SK-N-SH treated with all-trans-retinoic acid at 6 μM for 48 hours (cell line): ENCODE results near the gene ZNF19.

Experiments used
- ATAC-seq: fragments of 200-7000 bp; cut with Tn5 transposase; 3 replicates; pipeline ENCODE4 v1.9.1; 2020; ENCODE audit warnings: mild to moderate bottlenecking, moderate library complexity
- ARNTL ChIP-seq: fragments of 450-650 bp; formaldehyde crosslinking; IDR thresholded peaks from 2 replicates; pipeline ENCODE4 v1.5.0; 2020; ENCODE audit warnings: low read depth, mild to moderate bottlenecking, moderate library complexity, borderline replicate concordance
- CSDC2 ChIP-seq: fragments of 250-450 bp; sonication (Bioruptor Pico); IDR thresholded peaks from 2 replicates; pipeline ENCODE4 v1.5.0; 2020; ENCODE audit warnings: mild to moderate bottlenecking, moderate library complexity
- ESRRG ChIP-seq: fragments of 250-450 bp; sonication (Bioruptor Pico); IDR thresholded peaks from 2 replicates; pipeline ENCODE4 v1.6.1; 2021; ENCODE audit warnings: mild to moderate bottlenecking
- GLIS3 ChIP-seq: fragments of 250-450 bp; sonication (Bioruptor Pico); IDR thresholded peaks from 2 replicates; pipeline ENCODE4 v1.5.0; 2020; ENCODE audit warnings: mild to moderate bottlenecking, moderate library complexity
- PPARA ChIP-seq: fragments of 250-450 bp; sonication (Bioruptor Pico); IDR thresholded peaks from 2 replicates; pipeline ENCODE4 v1.5.0; 2020; ENCODE audit warnings: mild to moderate bottlenecking, borderline replicate concordance
- RARB ChIP-seq: fragments of 250-450 bp; sonication (Bioruptor Pico); IDR thresholded peaks from 2 replicates; pipeline ENCODE4 v1.8.0; 2021; ENCODE audit warnings: mild to moderate bottlenecking, moderate library complexity
- SNAI2 ChIP-seq: fragments of 250-450 bp; sonication (Bioruptor Pico); IDR thresholded peaks from 2 replicates; pipeline ENCODE4 v1.5.0; 2020; ENCODE audit warnings: mild to moderate bottlenecking, moderate library complexity
- TCF4 ChIP-seq: fragments of 250-450 bp; sonication (Bioruptor Pico); IDR thresholded peaks from 2 replicates; pipeline ENCODE4 v1.8.0; 2021; ENCODE audit warnings: mild to moderate bottlenecking, moderate library complexity, borderline replicate concordance
- TOX ChIP-seq: fragments of 250-450 bp; sonication (Bioruptor Pico); IDR thresholded peaks from 2 replicates; pipeline ENCODE4 v1.8.0; 2021; ENCODE audit warnings: mild to moderate bottlenecking, moderate library complexity, borderline replicate concordance
- ZC3H10 ChIP-seq: fragments of 250-450 bp; sonication (Bioruptor Pico); IDR thresholded peaks from 2 replicates; pipeline ENCODE4 v1.5.1; 2021; ENCODE audit warnings: mild to moderate bottlenecking, moderate library complexity
- ZFP3 ChIP-seq: fragments of 250-450 bp; sonication (Bioruptor Pico); IDR thresholded peaks from 2 replicates; pipeline ENCODE4 v1.5.0; 2020; ENCODE audit warnings: mild to moderate bottlenecking, moderate library complexity
- ZFP30 ChIP-seq: fragments of 450-650 bp; formaldehyde crosslinking; IDR thresholded peaks from 2 replicates; pipeline ENCODE4 v1.5.0; 2022; ENCODE audit warnings: mild to moderate bottlenecking, moderate library complexity
- ZNF565 ChIP-seq: fragments of 450-650 bp; formaldehyde crosslinking; conservative IDR thresholded peaks from 2 replicates; pipeline ENCODE4 v1.5.0; 2020; ENCODE audit warnings: low read depth, mild to moderate bottlenecking, moderate library complexity
- ZNF70 ChIP-seq: fragments of 450-650 bp; formaldehyde crosslinking; IDR thresholded peaks from 2 replicates; pipeline ENCODE4 v1.5.0; 2020; ENCODE audit warnings: mild to moderate bottlenecking, moderate library complexity
- ZNF8 ChIP-seq: fragments of 450-650 bp; formaldehyde crosslinking; IDR thresholded peaks from 2 replicates; pipeline ENCODE4 v1.5.0; 2020; ENCODE audit warnings: mild to moderate bottlenecking, moderate library complexity
- TF ChIP-seq, protein P1 (sequence below): fragments of 250-450 bp; sonication (Bioruptor Pico); IDR thresholded peaks from 2 replicates; pipeline ENCODE4 v1.8.0; 2020; ENCODE audit warnings: mild to moderate bottlenecking, moderate library complexity, borderline replicate concordance
- TF ChIP-seq, protein P2 (sequence below): fragments of 250-450 bp; sonication (Bioruptor Pico); IDR thresholded peaks from 2 replicates; pipeline ENCODE4 v1.8.0; 2021; ENCODE audit warnings: low read depth, mild to moderate bottlenecking, moderate library complexity, borderline replicate concordance
- TF ChIP-seq, protein P3 (sequence below): fragments of 250-450 bp; sonication (Bioruptor Pico); IDR thresholded peaks from 2 replicates; pipeline ENCODE4 v1.5.0; 2020; ENCODE audit warnings: mild to moderate bottlenecking, moderate library complexity
- TF ChIP-seq, protein P4 (sequence below): fragments of 250-450 bp; sonication (Bioruptor Pico); IDR thresholded peaks from 2 replicates; pipeline ENCODE4 v1.5.1; 2021; ENCODE audit warnings: mild to moderate bottlenecking, moderate library complexity

Gene ZNF19

DNA sequence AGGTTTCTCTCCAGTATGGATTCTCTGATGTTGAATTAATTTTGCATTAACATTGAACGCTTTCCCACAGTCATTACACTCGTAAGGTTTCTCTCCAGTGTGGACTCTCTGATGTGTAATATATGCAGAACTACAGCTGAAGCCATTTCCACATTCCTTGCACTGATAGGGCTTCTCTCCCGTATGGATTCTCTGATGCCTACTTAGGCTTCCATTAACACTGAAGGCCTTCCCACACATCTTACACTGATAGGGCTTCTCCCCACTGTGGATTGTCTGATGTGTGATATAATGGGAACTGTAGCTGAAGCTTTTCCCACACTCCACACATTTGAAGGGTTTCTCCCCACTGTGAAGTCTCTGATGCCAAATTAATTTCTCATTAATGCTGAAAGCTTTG lies 40.1 kb downstream of the ZNF19 start:
- TF ChIP-seq, protein P1, sequence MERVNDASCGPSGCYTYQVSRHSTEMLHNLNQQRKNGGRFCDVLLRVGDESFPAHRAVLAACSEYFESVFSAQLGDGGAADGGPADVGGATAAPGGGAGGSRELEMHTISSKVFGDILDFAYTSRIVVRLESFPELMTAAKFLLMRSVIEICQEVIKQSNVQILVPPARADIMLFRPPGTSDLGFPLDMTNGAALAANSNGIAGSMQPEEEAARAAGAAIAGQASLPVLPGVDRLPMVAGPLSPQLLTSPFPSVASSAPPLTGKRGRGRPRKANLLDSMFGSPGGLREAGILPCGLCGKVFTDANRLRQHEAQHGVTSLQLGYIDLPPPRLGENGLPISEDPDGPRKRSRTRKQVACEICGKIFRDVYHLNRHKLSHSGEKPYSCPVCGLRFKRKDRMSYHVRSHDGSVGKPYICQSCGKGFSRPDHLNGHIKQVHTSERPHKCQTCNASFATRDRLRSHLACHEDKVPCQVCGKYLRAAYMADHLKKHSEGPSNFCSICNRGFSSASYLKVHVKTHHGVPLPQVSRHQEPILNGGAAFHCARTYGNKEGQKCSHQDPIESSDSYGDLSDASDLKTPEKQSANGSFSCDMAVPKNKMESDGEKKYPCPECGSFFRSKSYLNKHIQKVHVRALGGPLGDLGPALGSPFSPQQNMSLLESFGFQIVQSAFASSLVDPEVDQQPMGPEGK (CRISPR knock-in tag), result no peak
- TF ChIP-seq ZC3H10 (CRISPR knock-in tag) (no peak), SNAI2 (CRISPR knock-in tag) (no peak), GLIS3 (CRISPR knock-in tag) (no peak)

DNA sequence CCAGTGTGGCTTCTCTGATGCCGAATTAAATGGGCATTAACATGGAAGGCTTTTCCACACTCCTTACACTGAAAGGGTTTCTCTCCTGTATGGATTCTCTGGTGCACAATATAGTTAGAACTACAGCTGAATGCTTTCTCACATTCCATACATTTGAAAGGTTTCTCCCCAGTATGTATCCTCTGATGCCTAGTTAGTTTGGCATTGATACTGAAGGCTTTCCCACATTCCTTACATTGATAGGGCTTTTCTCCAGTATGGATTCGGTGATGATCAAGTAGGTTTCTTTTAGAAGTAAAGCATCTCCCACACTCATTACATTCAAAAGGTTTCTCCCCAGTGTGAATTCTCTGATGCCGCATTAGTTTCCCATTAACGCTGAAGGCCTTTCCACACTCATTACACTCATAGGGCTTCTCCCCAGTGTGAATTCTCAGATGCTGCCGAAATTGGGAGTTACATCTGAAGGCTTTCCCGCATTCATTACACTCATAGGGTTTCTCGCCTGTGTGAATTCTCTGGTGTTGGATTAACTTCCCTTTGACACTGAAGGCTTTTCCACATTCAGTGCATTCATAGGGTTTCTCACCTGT lies 40.8 kb downstream of the ZNF19 start:
- no peak for TF ChIP-seq ZNF565
- TF ChIP-seq, protein P2, sequence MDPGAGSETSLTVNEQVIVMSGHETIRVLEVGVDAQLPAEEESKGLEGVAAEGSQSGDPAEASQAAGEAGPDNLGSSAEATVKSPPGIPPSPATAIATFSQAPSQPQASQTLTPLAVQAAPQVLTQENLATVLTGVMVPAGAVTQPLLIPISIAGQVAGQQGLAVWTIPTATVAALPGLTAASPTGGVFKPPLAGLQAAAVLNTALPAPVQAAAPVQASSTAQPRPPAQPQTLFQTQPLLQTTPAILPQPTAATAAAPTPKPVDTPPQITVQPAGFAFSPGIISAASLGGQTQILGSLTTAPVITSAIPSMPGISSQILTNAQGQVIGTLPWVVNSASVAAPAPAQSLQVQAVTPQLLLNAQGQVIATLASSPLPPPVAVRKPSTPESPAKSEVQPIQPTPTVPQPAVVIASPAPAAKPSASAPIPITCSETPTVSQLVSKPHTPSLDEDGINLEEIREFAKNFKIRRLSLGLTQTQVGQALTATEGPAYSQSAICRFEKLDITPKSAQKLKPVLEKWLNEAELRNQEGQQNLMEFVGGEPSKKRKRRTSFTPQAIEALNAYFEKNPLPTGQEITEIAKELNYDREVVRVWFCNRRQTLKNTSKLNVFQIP, result no peak
- no peak for TF ChIP-seq ESRRG
- no peak for TF ChIP-seq ZNF8 (CRISPR knock-in tag)
- TF ChIP-seq ARNTL, result no peak
- no peak for TF ChIP-seq TCF4 (CRISPR knock-in tag)
- no peak for TF ChIP-seq ZNF70 (CRISPR knock-in tag)
- TF ChIP-seq ZC3H10 (CRISPR knock-in tag), result no peak
- TF ChIP-seq TOX, result no peak
- TF ChIP-seq ZFP3, result no peak
- TF ChIP-seq, protein P1 (CRISPR knock-in tag), result no peak
- TF ChIP-seq, protein P3, sequence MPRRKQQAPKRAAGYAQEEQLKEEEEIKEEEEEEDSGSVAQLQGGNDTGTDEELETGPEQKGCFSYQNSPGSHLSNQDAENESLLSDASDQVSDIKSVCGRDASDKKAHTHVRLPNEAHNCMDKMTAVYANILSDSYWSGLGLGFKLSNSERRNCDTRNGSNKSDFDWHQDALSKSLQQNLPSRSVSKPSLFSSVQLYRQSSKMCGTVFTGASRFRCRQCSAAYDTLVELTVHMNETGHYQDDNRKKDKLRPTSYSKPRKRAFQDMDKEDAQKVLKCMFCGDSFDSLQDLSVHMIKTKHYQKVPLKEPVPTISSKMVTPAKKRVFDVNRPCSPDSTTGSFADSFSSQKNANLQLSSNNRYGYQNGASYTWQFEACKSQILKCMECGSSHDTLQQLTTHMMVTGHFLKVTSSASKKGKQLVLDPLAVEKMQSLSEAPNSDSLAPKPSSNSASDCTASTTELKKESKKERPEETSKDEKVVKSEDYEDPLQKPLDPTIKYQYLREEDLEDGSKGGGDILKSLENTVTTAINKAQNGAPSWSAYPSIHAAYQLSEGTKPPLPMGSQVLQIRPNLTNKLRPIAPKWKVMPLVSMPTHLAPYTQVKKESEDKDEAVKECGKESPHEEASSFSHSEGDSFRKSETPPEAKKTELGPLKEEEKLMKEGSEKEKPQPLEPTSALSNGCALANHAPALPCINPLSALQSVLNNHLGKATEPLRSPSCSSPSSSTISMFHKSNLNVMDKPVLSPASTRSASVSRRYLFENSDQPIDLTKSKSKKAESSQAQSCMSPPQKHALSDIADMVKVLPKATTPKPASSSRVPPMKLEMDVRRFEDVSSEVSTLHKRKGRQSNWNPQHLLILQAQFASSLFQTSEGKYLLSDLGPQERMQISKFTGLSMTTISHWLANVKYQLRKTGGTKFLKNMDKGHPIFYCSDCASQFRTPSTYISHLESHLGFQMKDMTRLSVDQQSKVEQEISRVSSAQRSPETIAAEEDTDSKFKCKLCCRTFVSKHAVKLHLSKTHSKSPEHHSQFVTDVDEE, result no peak
- TF ChIP-seq RARB, result no peak
- no peak for TF ChIP-seq ZFP30 (CRISPR knock-in tag)
- TF ChIP-seq PPARA (CRISPR knock-in tag), result no peak
- TF ChIP-seq, all 23 proteins: peak for 0
- no peak for ATAC-seq

More for the DNA sequence above, 40.1 kb downstream of the ZNF19 start:
- ATAC-seq, result no peak

DNA sequence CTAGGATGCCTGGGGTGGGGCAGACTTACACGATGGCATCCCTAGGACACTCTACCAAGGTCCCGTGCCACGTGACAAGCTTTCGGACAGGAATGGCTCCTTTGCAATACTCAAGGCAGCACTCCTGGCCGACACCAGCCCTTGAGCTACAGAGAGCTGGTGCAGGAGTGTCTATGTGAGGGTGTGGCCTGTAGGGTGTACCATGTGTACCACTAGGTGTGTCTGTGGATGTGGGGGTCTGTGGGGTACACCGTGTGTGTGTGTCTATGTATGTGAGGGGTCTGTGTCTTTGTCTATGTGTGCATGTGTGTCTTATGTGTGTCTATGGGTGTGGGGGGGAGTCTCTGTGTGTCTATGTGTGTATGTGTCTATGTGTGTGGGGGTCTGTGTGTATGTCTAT lies 45.4 kb downstream of the ZNF19 start:
- no peak for ATAC-seq
- TF ChIP-seq, protein P1 (CRISPR knock-in tag), result no peak
- TF ChIP-seq, protein P4, sequence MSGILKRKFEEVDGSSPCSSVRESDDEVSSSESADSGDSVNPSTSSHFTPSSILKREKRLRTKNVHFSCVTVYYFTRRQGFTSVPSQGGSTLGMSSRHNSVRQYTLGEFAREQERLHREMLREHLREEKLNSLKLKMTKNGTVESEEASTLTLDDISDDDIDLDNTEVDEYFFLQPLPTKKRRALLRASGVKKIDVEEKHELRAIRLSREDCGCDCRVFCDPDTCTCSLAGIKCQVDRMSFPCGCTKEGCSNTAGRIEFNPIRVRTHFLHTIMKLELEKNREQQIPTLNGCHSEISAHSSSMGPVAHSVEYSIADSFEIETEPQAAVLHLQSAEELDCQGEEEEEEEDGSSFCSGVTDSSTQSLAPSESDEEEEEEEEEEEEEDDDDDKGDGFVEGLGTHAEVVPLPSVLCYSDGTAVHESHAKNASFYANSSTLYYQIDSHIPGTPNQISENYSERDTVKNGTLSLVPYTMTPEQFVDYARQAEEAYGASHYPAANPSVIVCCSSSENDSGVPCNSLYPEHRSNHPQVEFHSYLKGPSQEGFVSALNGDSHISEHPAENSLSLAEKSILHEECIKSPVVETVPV (CRISPR knock-in tag), result no peak
- TF ChIP-seq CSDC2 (CRISPR knock-in tag), result no peak
- no peak for TF ChIP-seq ZC3H10 (CRISPR knock-in tag)
- no peak for TF ChIP-seq GLIS3 (CRISPR knock-in tag)
